ENCODE results near the gene FKBP9. TPM values are rescaled to one million over a fixed set of nuclear protein-coding genes. Genes with fewer than 3 reads are reported as not detected.

FKBP9 gene
- total and polyA plus RNA-seq, 2 donors: 12.1 to 12.8 TPM

- no peak for DNase-seq (ENCODE audit: low read depth in 6 of 9, low spot score in 9 of 9)
Observed at GRCh38 chr7:33024189-33024757, 67.0 kb downstream of the FKBP9 start.

GRCh38 chr7:33035776-33036175, 78.5 kb downstream of the FKBP9 start:
- WGBS: 99% methylated on average over 2 of the region's 2 CpGs
- Histone ChIP-seq H3K27me3 (ENCODE audit: control insufficient read depth in 2 of 2, insufficient read depth in 1 of 2, low read length in 1 of 2) (no peaks in the 10 kb centered on the region), H3K9me3 (ENCODE audit: control insufficient read depth in 2 of 2, insufficient read depth in 1 of 2, low read length in 1 of 2) (no peaks in the 10 kb centered on the region), H3K27ac (ENCODE audit: low read depth in 1 of 2, low read length in 1 of 2) (no peak overlapping the region), H3K4me1 (ENCODE audit: control insufficient read depth in 2 of 2, insufficient read depth in 2 of 2, low read length in 2 of 2) (peaks cover under 1 to 3% of the 10 kb centered on the region in 2 donors), H3K4me3 (ENCODE audit: low read length in 2 of 2) (no peak overlapping the region), H3K36me3 (ENCODE audit: control insufficient read depth in 2 of 2, insufficient read depth in 2 of 2, low read length in 1 of 2) (no peaks in the 10 kb centered on the region)
- no peak for DNase-seq (ENCODE audit: low read depth in 6 of 9, low spot score in 9 of 9)

More at GRCh38 chr7:33024189-33024757, 67.0 kb downstream of the FKBP9 start:
- no peaks in the 10 kb centered on the region for H3K4me1 ChIP-seq (ENCODE audit: control insufficient read depth in 2 of 2, insufficient read depth in 2 of 2, low read length in 2 of 2)
- H3K4me3 ChIP-seq (ENCODE audit: low read length in 2 of 2): no peak overlapping the region
- H3K9me3 ChIP-seq (ENCODE audit: control insufficient read depth in 2 of 2, insufficient read depth in 1 of 2, low read length in 1 of 2): no peaks in the 10 kb centered on the region
- WGBS: 98% methylated on average over 4 of the region's 4 CpGs
- H3K27me3 ChIP-seq (ENCODE audit: control insufficient read depth in 2 of 2, insufficient read depth in 1 of 2, low read length in 1 of 2): no peaks in the 10 kb centered on the region
- H3K27ac ChIP-seq (ENCODE audit: low read depth in 1 of 2, low read length in 1 of 2): no peak overlapping the region
- peaks cover 7 to 24% of the 10 kb centered on the region in 2 donors for H3K36me3 ChIP-seq (ENCODE audit: control insufficient read depth in 2 of 2, insufficient read depth in 2 of 2, low read length in 1 of 2)

- Histone ChIP-seq H3K4me3 (ENCODE audit: low read length in 2 of 2) (no peak overlapping the region), H3K9me3 (ENCODE audit: control insufficient read depth in 2 of 2, insufficient read depth in 1 of 2, low read length in 1 of 2) (no peaks in the 10 kb centered on the region), H3K27me3 (ENCODE audit: control insufficient read depth in 2 of 2, insufficient read depth in 1 of 2, low read length in 1 of 2) (no peaks in the 10 kb centered on the region), H3K4me1 (ENCODE audit: control insufficient read depth in 2 of 2, insufficient read depth in 2 of 2, low read length in 2 of 2) (peaks cover 3 to 5% of the 10 kb centered on the region in 2 donors), H3K36me3 (ENCODE audit: control insufficient read depth in 2 of 2, insufficient read depth in 2 of 2, low read length in 1 of 2) (no peaks in the 10 kb centered on the region), H3K27ac (ENCODE audit: low read depth in 1 of 2, low read length in 1 of 2) (peak overlapping the region in 1 of 2 donors; percentile 29)
- WGBS: 4% methylated on average over 2 of the region's 2 CpGs
- DNase-seq (ENCODE audit: low read depth in 6 of 9, low spot score in 9 of 9): peak in 1 of 9 donors; percentile 30
Observed at GRCh38 chr7:33038639-33039038, 81.4 kb downstream of the FKBP9 start.

GRCh38 chr7:33039257-33039902, 82.1 kb downstream of the FKBP9 start:
- Histone ChIP-seq H3K27ac (ENCODE audit: low read depth in 1 of 2, low read length in 1 of 2) (peak overlapping the region in 1 of 2 donors; percentile 29), H3K9me3 (ENCODE audit: control insufficient read depth in 2 of 2, insufficient read depth in 1 of 2, low read length in 1 of 2) (no peaks in the 10 kb centered on the region), H3K27me3 (ENCODE audit: control insufficient read depth in 2 of 2, insufficient read depth in 1 of 2, low read length in 1 of 2) (no peaks in the 10 kb centered on the region), H3K4me3 (ENCODE audit: low read length in 2 of 2) (peak overlapping the region; percentile 8 to 25), H3K36me3 (ENCODE audit: control insufficient read depth in 2 of 2, insufficient read depth in 2 of 2, low read length in 1 of 2) (no peaks in the 10 kb centered on the region), H3K4me1 (ENCODE audit: control insufficient read depth in 2 of 2, insufficient read depth in 2 of 2, low read length in 2 of 2) (peaks cover 3 to 5% of the 10 kb centered on the region in 2 donors)
- peak in 2 of 9 donors; percentile 27 to 58 for DNase-seq (ENCODE audit: low read depth in 6 of 9, low spot score in 9 of 9)
- 29% methylated on average over 5 of the region's 5 CpGs for WGBS

- peaks cover 3 to 5% of the 10 kb centered on the region in 2 donors for H3K4me1 ChIP-seq (ENCODE audit: control insufficient read depth in 2 of 2, insufficient read depth in 2 of 2, low read length in 2 of 2)
- H3K9me3 ChIP-seq (ENCODE audit: control insufficient read depth in 2 of 2, insufficient read depth in 1 of 2, low read length in 1 of 2): no peaks in the 10 kb centered on the region
- WGBS: 88% methylated on average over 1 of the region's 1 CpG
- no peak for DNase-seq (ENCODE audit: low read depth in 6 of 9, low spot score in 9 of 9)
- H3K4me3 ChIP-seq (ENCODE audit: low read length in 2 of 2): peak overlapping the region; percentile 8 to 25
- H3K36me3 ChIP-seq (ENCODE audit: control insufficient read depth in 2 of 2, insufficient read depth in 2 of 2, low read length in 1 of 2): no peaks in the 10 kb centered on the region
- H3K27me3 ChIP-seq (ENCODE audit: control insufficient read depth in 2 of 2, insufficient read depth in 1 of 2, low read length in 1 of 2): no peaks in the 10 kb centered on the region
- H3K27ac ChIP-seq (ENCODE audit: low read depth in 1 of 2, low read length in 1 of 2): peak overlapping the region in 1 of 2 donors; percentile 29
Observed at GRCh38 chr7:33039903-33040292, 82.7 kb downstream of the FKBP9 start.

- Histone ChIP-seq H3K4me1 (ENCODE audit: control insufficient read depth in 2 of 2, insufficient read depth in 2 of 2, low read length in 2 of 2) (peaks cover 3 to 5% of the 10 kb centered on the region in 2 donors), H3K36me3 (ENCODE audit: control insufficient read depth in 2 of 2, insufficient read depth in 2 of 2, low read length in 1 of 2) (no peaks in the 10 kb centered on the region), H3K9me3 (ENCODE audit: control insufficient read depth in 2 of 2, insufficient read depth in 1 of 2, low read length in 1 of 2) (no peaks in the 10 kb centered on the region), H3K4me3 (ENCODE audit: low read length in 2 of 2) (peak overlapping the region in 1 of 2 donors; percentile 24), H3K27me3 (ENCODE audit: control insufficient read depth in 2 of 2, insufficient read depth in 1 of 2, low read length in 1 of 2) (no peaks in the 10 kb centered on the region), H3K27ac (ENCODE audit: low read depth in 1 of 2, low read length in 1 of 2) (peak overlapping the region; percentile 42 to 43)
- 13% methylated on average over 9 of the region's 9 CpGs for WGBS
- peak; percentile 50 to 89 (median 72) for DNase-seq (ENCODE audit: low read depth in 6 of 9, low spot score in 9 of 9)
Observed at GRCh38 chr7:33040803-33041516, 83.7 kb downstream of the FKBP9 start.

- H3K4me1 ChIP-seq (ENCODE audit: control insufficient read depth in 2 of 2, insufficient read depth in 2 of 2, low read length in 2 of 2): peaks cover 3 to 5% of the 10 kb centered on the region in 2 donors
- no peaks in the 10 kb centered on the region for H3K9me3 ChIP-seq (ENCODE audit: control insufficient read depth in 2 of 2, insufficient read depth in 1 of 2, low read length in 1 of 2)
- H3K4me3 ChIP-seq (ENCODE audit: low read length in 2 of 2): no peak overlapping the region
- no peaks in the 10 kb centered on the region for H3K36me3 ChIP-seq (ENCODE audit: control insufficient read depth in 2 of 2, insufficient read depth in 2 of 2, low read length in 1 of 2)
- DNase-seq (ENCODE audit: low read depth in 6 of 9, low spot score in 9 of 9): no peak
- WGBS: 97% methylated on average over 8 of the region's 8 CpGs
- no peak overlapping the region for H3K27ac ChIP-seq (ENCODE audit: low read depth in 1 of 2, low read length in 1 of 2)
- no peaks in the 10 kb centered on the region for H3K27me3 ChIP-seq (ENCODE audit: control insufficient read depth in 2 of 2, insufficient read depth in 1 of 2, low read length in 1 of 2)
Observed at GRCh38 chr7:33041631-33042428, 84.6 kb downstream of the FKBP9 start.

GRCh38 chr7:33043501-33044400, 86.5 kb downstream of the FKBP9 start:
- 97% methylated on average over 6 of the region's 6 CpGs for WGBS

More at GRCh38 chr7:33043501-33044400, 86.5 kb downstream of the FKBP9 start:
- Histone ChIP-seq H3K4me3 (ENCODE audit: low read length in 2 of 2) (no peak overlapping the region), H3K4me1 (ENCODE audit: control insufficient read depth in 2 of 2, insufficient read depth in 2 of 2, low read length in 2 of 2) (peaks cover 3 to 5% of the 10 kb centered on the region in 2 donors), H3K36me3 (ENCODE audit: control insufficient read depth in 2 of 2, insufficient read depth in 2 of 2, low read length in 1 of 2) (no peaks in the 10 kb centered on the region), H3K27ac (ENCODE audit: low read depth in 1 of 2, low read length in 1 of 2) (no peak overlapping the region), H3K27me3 (ENCODE audit: control insufficient read depth in 2 of 2, insufficient read depth in 1 of 2, low read length in 1 of 2) (no peaks in the 10 kb centered on the region), H3K9me3 (ENCODE audit: control insufficient read depth in 2 of 2, insufficient read depth in 1 of 2, low read length in 1 of 2) (no peaks in the 10 kb centered on the region)
- DNase-seq (ENCODE audit: low read depth in 6 of 9, low spot score in 9 of 9): no peak

Measured in thymus (tissue), 11 donors.